Measurements from ENCODE around the gene CDKN1B. TPM values are rescaled to one million over a fixed set of nuclear protein-coding genes. Genes with fewer than 3 reads are reported as not detected.

CDKN1B gene
- total and polyA plus RNA-seq, 2 of the 4 experiments (the other 2 are of a cell fraction), result 13.9 to 17.4 TPM

GRCh38 chr12:12700254-12700653 is 16.9 kb upstream of the CDKN1B start:
- no TSS peak for BruUV-seq (replicated peaks)
- DNase-seq (no peak), ATAC-seq (ENCODE audit: low read depth) (no peak)
- no peak overlapping the region for H4K5ac ChIP-seq (ENCODE audit: low read depth, low read length)
- no peaks in the 10 kb centered on the region for H3K36me3 ChIP-seq (ENCODE audit: control insufficient read depth, insufficient read depth, low read length)
- TF ChIP-seq CEBPB (IDR thresholded peaks at IDR 0.05; ENCODE audit: low read depth, low read length) (no peak), RCOR1 (IDR thresholded peaks at IDR 0.05; ENCODE audit: insufficient replicate concordance, low read length) (no peak), SMC3 (IDR thresholded peaks at IDR 0.05; ENCODE audit: low read depth, low read length) (no peak), MXI1 (IDR thresholded peaks at IDR 0.05; ENCODE audit: borderline replicate concordance, low read depth, low read length) (no peak), RFX5 (IDR thresholded peaks at IDR 0.05; ENCODE audit: low read depth, low read length) (no peak), FOS (IDR thresholded peaks at IDR 0.05; ENCODE audit: low read depth, low read length) (no peak), RAD21 (IDR thresholded peaks at IDR 0.05; ENCODE audit: low read length) (no peak)
- no peak overlapping the region for H3K56ac ChIP-seq (ENCODE audit: extremely low read depth, insufficient read depth, low read length)
- intact Hi-C loops (cut with micrococcal nuclease), result loop anchor here (10.0 kb wide), 1 partner anchor 1145 kb away; no protein-coding TSS in a partner anchor
- H2BK120ac ChIP-seq (ENCODE audit: low read depth, low read length), result no peak overlapping the region
- no peak overlapping the region for H2AK9ac ChIP-seq (replicated peaks; ENCODE audit: low read depth, low read length, poor library complexity)
- no peak overlapping the region for H2BK5ac ChIP-seq (ENCODE audit: low read depth, low read length, poor library complexity, severe bottlenecking)
- H2AFZ ChIP-seq (replicated peaks; ENCODE audit: low read length, poor library complexity), result no peak overlapping the region
- no peak overlapping the region for H3K18ac ChIP-seq (ENCODE audit: low read depth, low read length)
- H4K8ac ChIP-seq (ENCODE audit: low read depth in 2 of 2, low read length in 2 of 2), result no peak overlapping the region
- no peak overlapping the region for H2AK5ac ChIP-seq (ENCODE audit: low read depth, low read length)
- H2BK20ac ChIP-seq (ENCODE audit: low read depth, low read length), result no peak overlapping the region
- no peak overlapping the region for H3K27ac ChIP-seq (ENCODE audit: insufficient read depth, low read length)
- H3K4me1 ChIP-seq (ENCODE audit: control insufficient read depth, insufficient read depth, low read length), result no peaks in the 10 kb centered on the region
- no peaks in the 10 kb centered on the region for H3K27me3 ChIP-seq (ENCODE audit: control insufficient read depth, insufficient read depth, low read length)
- no peaks in the 10 kb centered on the region for H3K79me1 ChIP-seq (ENCODE audit: low read depth in 1 of 2, low read length in 2 of 2)
- H2BK15ac ChIP-seq (ENCODE audit: low read depth, low read length), result no peak overlapping the region
- in situ Hi-C loops (cut with MboI; ENCODE audit: low sequenced_read_pairs), result loop anchor here (10.0 to 25.0 kb wide), 4 partner anchors 325 to 1125 kb away; no protein-coding TSS in a partner anchor
- no peak overlapping the region for H3K9ac ChIP-seq (ENCODE audit: low read depth, low read length)
- dilution Hi-C loops (cut with HindIII; ENCODE audit: low sequenced_read_pairs, unreplicated experiment), result no loop called here
- H3K4me3 ChIP-seq (ENCODE audit: insufficient read depth, low read depth, low read length), result no peak overlapping the region
- no peak overlapping the region for H3K4me2 ChIP-seq (ENCODE audit: low read depth, low read length)
- no peak overlapping the region for H3K14ac ChIP-seq (replicated peaks; ENCODE audit: low read depth, low read length)
- H3K9me1 ChIP-seq (ENCODE audit: insufficient read depth, low read length), result no peaks in the 10 kb centered on the region
- no peak overlapping the region for H3K23ac ChIP-seq (ENCODE audit: low read depth, low read length)
- no peaks in the 10 kb centered on the region for H3K9me3 ChIP-seq (ENCODE audit: control insufficient read depth, insufficient read depth, low read length)
- no peak overlapping the region for H3K4ac ChIP-seq (ENCODE audit: low read depth, low read length)
- POLR2A ChIA-PET (ENCODE audit: unreplicated experiment), result no interaction called here
- no peaks in the 10 kb centered on the region for H4K20me1 ChIP-seq (ENCODE audit: insufficient read depth, low read length)
- CTCF ChIA-PET, result no interaction called here
- no peak overlapping the region for H4K91ac ChIP-seq (ENCODE audit: insufficient read depth, low read depth, low read length)
